ENCODE data around the gene PTGIS. TPM values are rescaled to one million over a fixed set of nuclear protein-coding genes. Genes with fewer than 3 reads are reported as not detected.

PTGIS gene
- total RNA-seq, 3 donors from 2014 or later = 38.7 to 41.7 (median 41.0) TPM

GRCh38 chr20:49584418-49585382 lies 16.8 kb upstream of the PTGIS start:
- H3K27me3 ChIP-seq = no peaks in the 10 kb centered on the region
- H3K4me1 ChIP-seq = no peaks in the 10 kb centered on the region
- intact Hi-C loops (cut with DNase I; ENCODE audit: low total_unique reads) = no loop called here
- H3K36me3 ChIP-seq = no peaks in the 10 kb centered on the region
- H3K9me3 ChIP-seq = no peaks in the 10 kb centered on the region
- H3K4me3 ChIP-seq = no peak overlapping the region
- peak overlapping the region; percentile 33 to 60 for H3K27ac ChIP-seq
- TF ChIP-seq POLR2AphosphoS5 (IDR thresholded peaks at IDR 0.05) (no peak), CTCF (IDR thresholded peaks at IDR 0.05) (no peak), POLR2A (IDR thresholded peaks at IDR 0.05) (no peak)
- no peak for DNase-seq (ENCODE audit: low spot score in 2 of 2)

GRCh38 chr20:49583669-49584417 lies 15.9 kb upstream of the PTGIS start:
- H3K27ac ChIP-seq = peak overlapping the region; percentile 33 to 60
- TF ChIP-seq POLR2AphosphoS5 (IDR thresholded peaks at IDR 0.05) = peak in 2 of 3 donors; percentile 93 to 97
- TF ChIP-seq POLR2A (IDR thresholded peaks at IDR 0.05) = no peak
- TF ChIP-seq CTCF (IDR thresholded peaks at IDR 0.05) = peak in 1 of 3 donors; percentile 3
- intact Hi-C loops (cut with DNase I; ENCODE audit: low total_unique reads) = no loop called here
- H3K4me3 ChIP-seq = no peak overlapping the region
- no peaks in the 10 kb centered on the region for H3K4me1 ChIP-seq
- no peaks in the 10 kb centered on the region for H3K36me3 ChIP-seq
- no peaks in the 10 kb centered on the region for H3K9me3 ChIP-seq
- DNase-seq (ENCODE audit: low spot score in 2 of 2) = peak; percentile 48 to 69
- no peaks in the 10 kb centered on the region for H3K27me3 ChIP-seq

- Histone ChIP-seq H3K36me3 (no peaks in the 10 kb centered on the region), H3K27ac (no peak overlapping the region), H3K27me3 (no peaks in the 10 kb centered on the region), H3K9me3 (no peaks in the 10 kb centered on the region), H3K4me1 (no peaks in the 10 kb centered on the region), H3K4me3 (no peak overlapping the region)
- no peak for DNase-seq (ENCODE audit: low spot score in 2 of 2)
- TF ChIP-seq POLR2AphosphoS5 (IDR thresholded peaks at IDR 0.05) = no peak
- TF ChIP-seq POLR2A (IDR thresholded peaks at IDR 0.05) = no peak
- no peak for TF ChIP-seq CTCF (IDR thresholded peaks at IDR 0.05)
- intact Hi-C loops (cut with DNase I; ENCODE audit: low total_unique reads) = no loop called here
Measured at GRCh38 chr20:49583343-49583668, 15.4 kb upstream of the PTGIS start.

- no peak for DNase-seq (ENCODE audit: low spot score in 2 of 2)
- Histone ChIP-seq H3K4me3 (no peak overlapping the region), H3K9me3 (no peaks in the 10 kb centered on the region), H3K27ac (no peak overlapping the region), H3K36me3 (no peaks in the 10 kb centered on the region), H3K27me3 (no peaks in the 10 kb centered on the region), H3K4me1 (no peaks in the 10 kb centered on the region)
- TF ChIP-seq CTCF (IDR thresholded peaks at IDR 0.05) (no peak), POLR2AphosphoS5 (IDR thresholded peaks at IDR 0.05) (no peak), POLR2A (IDR thresholded peaks at IDR 0.05) (no peak)
- intact Hi-C loops (cut with DNase I; ENCODE audit: low total_unique reads) = no loop called here
Measured at GRCh38 chr20:49582413-49583334, 14.7 kb upstream of the PTGIS start.
